Sigmoid colon (tissue), 7 donors: ENCODE measurements around the gene ACTA1. TPM values are rescaled to one million over a fixed set of nuclear protein-coding genes. Genes with fewer than 3 reads are reported as not detected.

Experiments used
- DNase-seq: peaks from one replicate; pipeline ENCODE4 v3.0.0-alpha.2; 2019
- H3K27ac ChIP-seq, 4 donors: fragments of 200-600 bp; sonication (generic); one replicate each; pipeline ENCODE4 v1.5.1; 2016 to 2019; ENCODE audit warnings: mild to moderate bottlenecking in 1 of 4
- H3K27me3 ChIP-seq, 3 donors: fragments of 200-600 bp; sonication (generic); one replicate each; pipeline ENCODE4 v1.5.1; 2019; ENCODE audit warnings: mild to moderate bottlenecking in 1 of 3
- H3K36me3 ChIP-seq, 4 donors: fragments of 200-600 bp; sonication (generic); one replicate each; pipeline ENCODE4 v1.5.1; 2016 to 2019
- H3K4me1 ChIP-seq, 4 donors: fragments of 200-600 bp; sonication (generic); one replicate each; pipeline ENCODE4 v1.5.1; 2017 to 2019
- H3K4me3 ChIP-seq, 4 donors: fragments of 200-600 bp; sonication (generic); one replicate each; pipeline ENCODE4 v1.5.1; 2017 to 2019; ENCODE audit warnings: mild to moderate bottlenecking in 2 of 4, moderate library complexity in 1 of 4
- H3K9me3 ChIP-seq, 4 donors: fragments of 200-600 bp in 3 of 4; sonication (generic) in 3 of 4; one replicate each; pipeline versions ENCODE4 v1.5.1 to v1.6.1; 2013 to 2019
- CTCF ChIP-seq, 4 experiments: fragments of 450-650 bp in 3 of 4; fragments of 200-600 bp in 1 of 4; IDR thresholded peaks; one replicate each; pipeline ENCODE4 v1.5.1; 2016 to 2019; ENCODE audit warnings: antibody characterized with exemption in 4 of 4, mild to moderate bottlenecking in 3 of 4, moderate library complexity in 2 of 4
- EP300 ChIP-seq, 4 donors: sonication (generic); formaldehyde crosslinking; IDR thresholded peaks; one replicate each; pipeline ENCODE4 v1.6.1; 2017; ENCODE audit warnings: antibody characterized with exemption in 4 of 4
- POLR2A ChIP-seq, 2 donors: fragments of 450-650 bp; IDR thresholded peaks; one replicate each; pipeline ENCODE4 v1.6.1; 2016; ENCODE audit warnings: antibody characterized with exemption in 2 of 2, mild to moderate bottlenecking in 2 of 2, moderate library complexity in 2 of 2
- POLR2AphosphoS5 ChIP-seq, 4 donors: sonication (generic); formaldehyde crosslinking; IDR thresholded peaks; one replicate each; pipeline ENCODE4 v1.6.1; 2017; ENCODE audit warnings: antibody characterized with exemption in 4 of 4
- WGBS, 2 donors: extraction: QIAGEN DNeasy Blood & Tissue Kit; methylation state at CpG; one replicate each; pipeline ENCODE4 v1.1.7; 2013; 5-methylcytosine and 5-hydroxymethylcytosine counted together
- intact Hi-C: fragments of 100-400 bp; cut with DNase I; formaldehyde crosslinking; loops from one replicate; pipeline ENCODE4 v1.15.1; 2023
- polyA plus RNA-seq, 3 donors: library from polyadenylated mRNA; stranded (reverse); fragments of 200-250 nt; gene quantifications; one replicate each; pipeline ENCODE4 v1.2.3, GENCODE V29; 2013
- total RNA-seq, 4 donors: library from RNA; depleted of rRNA; stranded (reverse); fragments of >200 nt; gene quantifications; one replicate each; pipeline ENCODE4 v1.1.0, GENCODE V29; 2016
- donor health status: healthy with polysubstance abuse.
- donor health status: Bipolar disorder and iron deficiency.
- donor health status: healthy.

The ACTA1 gene
- total and polyA plus RNA-seq, 7 donors = 0.36 to 36.0 (median 2.9) TPM; not detected in 3

DNA sequence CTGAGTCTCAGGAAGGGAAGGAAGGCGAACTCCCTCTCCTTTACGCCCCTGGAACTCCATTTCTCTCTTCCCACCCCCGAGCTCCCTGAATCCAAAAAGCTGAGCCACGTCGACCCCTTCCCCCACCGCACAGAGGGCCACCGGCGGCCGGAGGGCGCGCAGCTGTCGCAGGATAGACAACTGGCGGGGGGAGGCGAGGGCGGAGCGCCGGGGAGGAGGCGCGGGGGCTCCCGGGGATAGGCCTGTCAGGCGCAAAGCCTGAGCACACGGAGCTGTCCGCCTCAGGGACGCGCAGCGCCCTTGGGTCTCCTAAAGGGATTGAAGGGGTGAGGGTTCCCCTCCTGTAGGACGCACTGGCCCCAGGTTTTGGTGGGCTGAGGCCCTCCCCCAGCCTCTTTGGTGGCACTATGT is 752 bp upstream of the ACTA1 start:
- H3K27ac ChIP-seq = no peak overlapping the region
- peak overlapping the region in 2 of 4 donors; percentile 23 to 33 for H3K4me3 ChIP-seq
- DNase-seq = no peak
- TF ChIP-seq POLR2A (IDR thresholded peaks at IDR 0.05) = no peak
- no peak for TF ChIP-seq EP300 (IDR thresholded peaks at IDR 0.05)
- no peak for TF ChIP-seq POLR2AphosphoS5 (IDR thresholded peaks at IDR 0.05)
- peaks cover 46 to 62% (median 50%) of the 10 kb centered on the region in 3 donors for H3K27me3 ChIP-seq
- intact Hi-C loops = no loop called here
- peaks cover 0 to 1% (median 0%) of the 10 kb centered on the region in 4 donors for H3K36me3 ChIP-seq
- no peaks in the 10 kb centered on the region for H3K9me3 ChIP-seq
- WGBS, 2 donors = 4 to 8% methylated on average over 27 of the region's 27 CpGs
- peaks cover 0 to 47% (median 43%) of the 10 kb centered on the region in 4 donors for H3K4me1 ChIP-seq

DNA sequence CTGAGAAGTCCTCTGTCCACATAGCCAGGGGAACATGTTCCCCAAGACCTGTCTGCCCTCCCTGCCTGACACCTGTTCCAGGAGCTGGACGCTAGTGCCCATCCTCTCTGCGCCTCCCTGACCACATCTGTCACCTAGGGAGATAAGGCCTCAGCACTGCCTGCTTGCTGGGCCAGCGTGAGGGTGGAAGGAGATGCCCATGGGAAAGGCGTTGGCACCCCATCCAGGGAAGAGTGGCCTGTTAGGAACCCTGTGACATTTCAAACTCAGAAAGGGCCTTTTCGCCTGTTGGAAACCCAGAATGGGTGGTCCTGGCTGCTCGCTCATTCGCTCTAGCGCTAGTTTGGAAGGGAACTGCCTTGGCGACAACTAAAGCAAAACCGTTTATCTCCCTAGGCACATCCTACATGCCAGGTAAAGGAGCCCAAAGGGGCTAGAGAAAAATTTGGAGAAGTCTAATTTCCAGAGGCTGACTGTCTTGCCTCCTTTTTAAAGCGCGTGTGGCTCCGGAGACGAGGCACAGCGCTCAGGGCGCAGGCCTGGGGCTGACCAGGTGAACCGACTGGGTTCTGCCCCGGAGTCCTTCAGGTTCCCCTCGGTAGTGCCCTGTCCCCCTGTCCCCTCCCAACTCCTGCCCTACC is 410 bp downstream of the ACTA1 start:
- no peaks in the 10 kb centered on the region for H3K9me3 ChIP-seq
- no peaks in the 10 kb centered on the region for H3K36me3 ChIP-seq
- peak overlapping the region in 3 of 4 donors; percentile 14 to 33 (median 23) for H3K4me3 ChIP-seq
- H3K27me3 ChIP-seq = peaks cover 51 to 74% (median 52%) of the 10 kb centered on the region in 3 donors
- H3K4me1 ChIP-seq = peaks cover 0 to 47% (median 43%) of the 10 kb centered on the region in 4 donors
- H3K27ac ChIP-seq = no peak overlapping the region
- WGBS, 2 donors = 18 to 23% methylated on average over 19 of the region's 19 CpGs
- no peak for TF ChIP-seq CTCF (IDR thresholded peaks at IDR 0.05)
- TF ChIP-seq POLR2A (IDR thresholded peaks at IDR 0.05) = no peak
- TF ChIP-seq EP300 (IDR thresholded peaks at IDR 0.05) = no peak
- TF ChIP-seq POLR2AphosphoS5 (IDR thresholded peaks at IDR 0.05) = no peak
- intact Hi-C loops = no loop called here
- no peak for DNase-seq

- H3K27me3 ChIP-seq = peaks cover 51 to 77% (median 52%) of the 10 kb centered on the region in 3 donors
- TF ChIP-seq CTCF (IDR thresholded peaks at IDR 0.05) (no peak), POLR2A (IDR thresholded peaks at IDR 0.05) (no peak), EP300 (IDR thresholded peaks at IDR 0.05) (no peak), POLR2AphosphoS5 (IDR thresholded peaks at IDR 0.05) (no peak)
These were observed 989 bp downstream of the ACTA1 start for GRCh38 chr1:229432905-229433304.

GRCh38 chr1:229432116-229432461 is 1.8 kb downstream of the ACTA1 start:
- Histone ChIP-seq H3K27ac (no peak overlapping the region), H3K4me3 (peak overlapping the region in 1 of 4 donors; percentile 21), H3K27me3 (peaks cover 51 to 84% (median 52%) of the 10 kb centered on the region in 3 donors), H3K9me3 (no peaks in the 10 kb centered on the region), H3K36me3 (no peaks in the 10 kb centered on the region), H3K4me1 (peaks cover 0 to 47% (median 43%) of the 10 kb centered on the region in 4 donors)
- 9 to 24% methylated on average over 38 of the region's 38 CpGs for WGBS, 2 donors
- no peak for TF ChIP-seq EP300 (IDR thresholded peaks at IDR 0.05)
- TF ChIP-seq POLR2AphosphoS5 (IDR thresholded peaks at IDR 0.05) = no peak
- no peak for TF ChIP-seq POLR2A (IDR thresholded peaks at IDR 0.05)
- no peak for TF ChIP-seq CTCF (IDR thresholded peaks at IDR 0.05)
- intact Hi-C loops = no loop called here
- no peak for DNase-seq

More at GRCh38 chr1:229432905-229433304, 989 bp downstream of the ACTA1 start:
- H3K4me3 ChIP-seq = no peak overlapping the region
- no peak overlapping the region for H3K27ac ChIP-seq
- intact Hi-C loops = no loop called here
- 13 to 24% methylated on average over 37 of the region's 37 CpGs for WGBS, 2 donors
- no peaks in the 10 kb centered on the region for H3K36me3 ChIP-seq
- peaks cover 0 to 47% (median 43%) of the 10 kb centered on the region in 4 donors for H3K4me1 ChIP-seq
- no peaks in the 10 kb centered on the region for H3K9me3 ChIP-seq
- no peak for DNase-seq

- Histone ChIP-seq H3K27ac (no peak overlapping the region), H3K27me3 (peaks cover 51 to 86% (median 52%) of the 10 kb centered on the region in 3 donors), H3K36me3 (no peaks in the 10 kb centered on the region), H3K4me3 (peak overlapping the region in 1 of 4 donors; percentile 21), H3K4me1 (peaks cover 0 to 47% (median 43%) of the 10 kb centered on the region in 4 donors), H3K9me3 (no peaks in the 10 kb centered on the region)
- 7 to 14% methylated on average over 65 of the region's 65 CpGs for WGBS, 2 donors
- intact Hi-C loops = no loop called here
- TF ChIP-seq POLR2AphosphoS5 (IDR thresholded peaks at IDR 0.05) = no peak
- no peak for TF ChIP-seq CTCF (IDR thresholded peaks at IDR 0.05)
- no peak for TF ChIP-seq EP300 (IDR thresholded peaks at IDR 0.05)
- no peak for TF ChIP-seq POLR2A (IDR thresholded peaks at IDR 0.05)
- no peak for DNase-seq
These were observed 2.4 kb downstream of the ACTA1 start for GRCh38 chr1:229431284-229432115.
